Activated T-cell treated with anti-CD3 and anti-CD28 coated beads, Interleukin-2, amount 50 U/mL, for 48 hours (primary cell): ENCODE results near the gene FIGNL1.
A peak's percentile ranks its signal among the peaks of the same experiment; 100 is the strongest.

Source experiments
- DNase-seq, 2 experiments: peaks; one replicate each; pipeline ENCODE4 v3.0.0-alpha.2; 2020

FIGNL1 gene

GRCh38 chr7:50426280-50427045 lies 23.7 kb downstream of the FIGNL1 start:
- DNase-seq: no peak

GRCh38 chr7:50425318-50425717 lies 24.8 kb downstream of the FIGNL1 start:
- DNase-seq: no peak

GRCh38 chr7:50423860-50424259 lies 26.3 kb downstream of the FIGNL1 start:
- DNase-seq: no peak

- DNase-seq: no peak
Measured at GRCh38 chr7:50422858-50423257, 27.3 kb downstream of the FIGNL1 start.

GRCh38 chr7:50421043-50421442 lies 29.1 kb downstream of the FIGNL1 start:
- DNase-seq: no peak

- no peak for DNase-seq
Measured at GRCh38 chr7:50418526-50419290, 31.4 kb downstream of the FIGNL1 start.

GRCh38 chr7:50418086-50418515 lies 32.0 kb downstream of the FIGNL1 start:
- peak; percentile 81 to 85 for DNase-seq

GRCh38 chr7:50416527-50417182 lies 33.5 kb downstream of the FIGNL1 start:
- no peak for DNase-seq

- no peak for DNase-seq
Measured at GRCh38 chr7:50415844-50416364, 34.2 kb downstream of the FIGNL1 start.

GRCh38 chr7:50413561-50413960 lies 36.6 kb downstream of the FIGNL1 start:
- DNase-seq: no peak

- DNase-seq: no peak
Measured at GRCh38 chr7:50412973-50413372, 37.2 kb downstream of the FIGNL1 start.

- no peak for DNase-seq
Measured at GRCh38 chr7:50411332-50411731, 38.8 kb downstream of the FIGNL1 start.

- DNase-seq: no peak
Measured at GRCh38 chr7:50409856-50410745, 40.0 kb downstream of the FIGNL1 start.

- DNase-seq: no peak
Measured at GRCh38 chr7:50406935-50407334, 43.2 kb downstream of the FIGNL1 start.

GRCh38 chr7:50405221-50405620 lies 44.9 kb downstream of the FIGNL1 start:
- no peak for DNase-seq

GRCh38 chr7:50404392-50404791 lies 45.8 kb downstream of the FIGNL1 start:
- DNase-seq: no peak

GRCh38 chr7:50400114-50400513 lies 50.0 kb downstream of the FIGNL1 start:
- no peak for DNase-seq

- DNase-seq: no peak
Measured at GRCh38 chr7:50399635-50400034, 50.5 kb downstream of the FIGNL1 start.

GRCh38 chr7:50399206-50399605 lies 50.9 kb downstream of the FIGNL1 start:
- DNase-seq: no peak

GRCh38 chr7:50397971-50398324 lies 52.2 kb downstream of the FIGNL1 start:
- no peak for DNase-seq

GRCh38 chr7:50397320-50397970 lies 52.7 kb downstream of the FIGNL1 start:
- DNase-seq: no peak

GRCh38 chr7:50396856-50397255 lies 53.3 kb downstream of the FIGNL1 start:
- DNase-seq: peak in 1 of 2 experiments; percentile 61
